ENCODE data around the gene TMOD1. TPM values are rescaled to one million over a fixed set of nuclear protein-coding genes. Genes with fewer than 3 reads are reported as not detected.
A peak's percentile ranks its signal among the peaks of the same experiment; 100 is the strongest.

Gene TMOD1
- total and polyA plus RNA-seq, 10 of the 15 experiments (the other 5 are each of a cell fraction or from before 2014, with no cell fraction given), result 4.0 to 44.1 (median 15.4) TPM

DNA sequence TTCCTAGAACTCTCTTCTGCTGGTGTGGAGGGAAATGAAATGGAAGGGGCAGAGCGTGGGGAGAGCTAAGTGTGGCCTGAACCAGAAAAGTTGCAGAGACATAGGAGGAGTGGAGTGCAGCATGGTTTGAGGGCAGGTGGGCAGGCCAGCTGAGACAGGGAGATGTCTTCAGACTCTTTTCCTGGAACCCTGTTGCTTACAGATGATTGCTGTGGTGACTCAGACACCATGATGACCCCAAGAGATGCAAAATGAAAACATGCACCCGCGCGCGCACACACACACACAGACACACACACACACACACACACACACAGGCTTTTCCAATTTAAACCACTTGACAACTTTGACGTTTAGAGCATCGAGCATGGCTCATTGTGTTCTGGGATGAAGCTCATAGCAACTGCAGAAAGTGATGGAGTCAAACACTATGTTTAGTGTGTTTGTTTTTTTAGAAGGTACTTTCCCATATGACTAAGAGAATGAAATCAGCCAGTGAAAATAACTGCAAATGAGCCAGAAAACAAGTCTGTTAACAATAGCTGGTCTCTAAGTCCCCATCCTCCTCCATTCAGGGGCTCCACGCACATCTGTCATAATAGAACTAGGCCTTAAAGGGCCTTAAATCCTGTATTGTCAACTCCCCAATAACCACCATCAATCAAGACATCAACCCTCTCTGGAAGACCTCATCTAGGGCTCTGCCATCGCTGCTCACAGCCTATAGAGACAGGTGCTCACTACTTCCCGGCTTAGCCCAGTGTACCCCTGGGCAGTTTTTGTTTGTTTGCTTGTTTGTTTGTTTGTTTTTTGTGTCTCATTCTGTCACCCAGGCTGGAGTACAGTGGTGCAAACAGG, 9.6 kb downstream of the TMOD1 start:
- intact Hi-C loops (cut with micrococcal nuclease; ENCODE audit: unreplicated experiment), result loop anchor here (1.0 kb wide), 2 partner anchors 17 to 48 kb away; no protein-coding TSS in a partner anchor
- no peaks in the 10 kb centered on the region for H3K27me3 ChIP-seq (replicated peaks in 1 of 2; ENCODE audit: control insufficient read depth in 2 of 2, insufficient read depth in 2 of 2, low read length in 1 of 2)
- H3K4me3 ChIP-seq, result peak overlapping the region; percentile 25; the same call in 1 of the 2 replicates
- peak overlapping the region; percentile 69 for H2AFZ ChIP-seq (ENCODE audit: control insufficient read depth, low read depth, low read length)
- ChIA-PET CTCF (interaction anchor here (0.7 to 3.9 kb wide), 13 partner anchors 7 to 1723 kb away, joined by 3 to 41 read pairs (median 4); partner anchors contain the start of gene TMOD1), POLR2A (interaction anchor here (0.6 to 2.9 kb wide), 11 partner anchors 8 to 97 kb away, joined by 3 to 30 read pairs (median 5); partner anchors contain the start of gene TMOD1), RAD21 (ENCODE audit: unreplicated experiment) (interaction anchor here (0.7 to 3.6 kb wide), 15 partner anchors 9 to 653 kb away, joined by 3 to 75 read pairs (median 10); partner anchors contain the start of genes NCBP1, TDRD7, TMOD1 and TSTD2), SMC1A (ENCODE audit: uncharacterized antibody, unreplicated experiment) (interaction anchor here (0.6 to 5.2 kb wide), 19 partner anchors 9 to 1040 kb away, joined by 3 to 49 read pairs (median 5); partner anchors contain the start of genes TDRD7 and TMOD1)
- H3K4me2 ChIP-seq (ENCODE audit: control insufficient read depth, insufficient read depth), result peak overlapping the region; percentile 76
- peaks cover 3% of the 10 kb centered on the region for H3K9me3 ChIP-seq (replicated peaks; ENCODE audit: control insufficient read depth, insufficient read depth, low read length)
- ATAC-seq (peak; percentile 91), FAIRE-seq (peak; percentile 38), DNase-seq (ENCODE audit: low read depth, low spot score) (peak; percentile 84)
- H4K20me1 ChIP-seq (ENCODE audit: control insufficient read depth, insufficient read depth), result no peaks in the 10 kb centered on the region
- H3K4me1 ChIP-seq (ENCODE audit: control insufficient read depth, insufficient read depth, low read length), result peaks cover 45% of the 10 kb centered on the region
- peaks cover 54% of the 10 kb centered on the region for H3K79me2 ChIP-seq (ENCODE audit: control insufficient read depth, insufficient read depth, low read length)
- no peaks in the 10 kb centered on the region; a peak in 1 of 4 replicates for H3K36me3 ChIP-seq (ENCODE audit: control insufficient read depth in 2 of 2, insufficient read depth in 2 of 2, low read length in 1 of 2)
- BruUV-seq (replicated peaks), result no TSS peak
- H3K27ac ChIP-seq (ENCODE audit: control insufficient read depth, insufficient read depth), result peak overlapping the region; percentile 87
- H3K9ac ChIP-seq (ENCODE audit: control insufficient read depth, insufficient read depth, low read length), result peak overlapping the region; percentile 41
- in situ Hi-C loops (cut with MboI), result no loop called here
- WGBS (ENCODE audit: insufficient coverage, insufficient replicate concordance, low lambda C conversion rate, missing lambda C conversion rate), result 3% methylated on average over 10 of the region's 10 CpGs
- no peak for TF ChIP-seq TCF7 (IDR thresholded peaks at IDR 0.05; ENCODE audit: borderline replicate concordance)
- TF ChIP-seq RELA (IDR thresholded peaks at IDR 0.05; ENCODE audit: borderline replicate concordance, partially characterized antibody), result peak; percentile 87
- peak; percentile 47 for TF ChIP-seq POLR2AphosphoS5 (IDR thresholded peaks at IDR 0.05; ENCODE audit: low read length)
- TF ChIP-seq, protein P1, sequence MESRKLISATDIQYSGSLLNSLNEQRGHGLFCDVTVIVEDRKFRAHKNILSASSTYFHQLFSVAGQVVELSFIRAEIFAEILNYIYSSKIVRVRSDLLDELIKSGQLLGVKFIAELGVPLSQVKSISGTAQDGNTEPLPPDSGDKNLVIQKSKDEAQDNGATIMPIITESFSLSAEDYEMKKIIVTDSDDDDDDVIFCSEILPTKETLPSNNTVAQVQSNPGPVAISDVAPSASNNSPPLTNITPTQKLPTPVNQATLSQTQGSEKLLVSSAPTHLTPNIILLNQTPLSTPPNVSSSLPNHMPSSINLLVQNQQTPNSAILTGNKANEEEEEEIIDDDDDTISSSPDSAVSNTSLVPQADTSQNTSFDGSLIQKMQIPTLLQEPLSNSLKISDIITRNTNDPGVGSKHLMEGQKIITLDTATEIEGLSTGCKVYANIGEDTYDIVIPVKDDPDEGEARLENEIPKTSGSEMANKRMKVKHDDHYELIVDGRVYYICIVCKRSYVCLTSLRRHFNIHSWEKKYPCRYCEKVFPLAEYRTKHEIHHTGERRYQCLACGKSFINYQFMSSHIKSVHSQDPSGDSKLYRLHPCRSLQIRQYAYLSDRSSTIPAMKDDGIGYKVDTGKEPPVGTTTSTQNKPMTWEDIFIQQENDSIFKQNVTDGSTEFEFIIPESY (IDR thresholded peaks at IDR 0.05), result no peak
- TF ChIP-seq, protein P2, sequence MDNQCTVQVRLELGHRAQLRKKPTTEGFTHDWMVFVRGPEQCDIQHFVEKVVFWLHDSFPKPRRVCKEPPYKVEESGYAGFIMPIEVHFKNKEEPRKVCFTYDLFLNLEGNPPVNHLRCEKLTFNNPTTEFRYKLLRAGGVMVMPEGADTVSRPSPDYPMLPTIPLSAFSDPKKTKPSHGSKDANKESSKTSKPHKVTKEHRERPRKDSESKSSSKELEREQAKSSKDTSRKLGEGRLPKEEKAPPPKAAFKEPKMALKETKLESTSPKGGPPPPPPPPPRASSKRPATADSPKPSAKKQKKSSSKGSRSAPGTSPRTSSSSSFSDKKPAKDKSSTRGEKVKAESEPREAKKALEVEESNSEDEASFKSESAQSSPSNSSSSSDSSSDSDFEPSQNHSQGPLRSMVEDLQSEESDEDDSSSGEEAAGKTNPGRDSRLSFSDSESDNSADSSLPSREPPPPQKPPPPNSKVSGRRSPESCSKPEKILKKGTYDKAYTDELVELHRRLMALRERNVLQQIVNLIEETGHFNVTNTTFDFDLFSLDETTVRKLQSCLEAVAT (IDR thresholded peaks at IDR 0.05), result peak; percentile 48
- no peak for TF ChIP-seq CHD1 (IDR thresholded peaks at IDR 0.05; ENCODE audit: low read depth, low read length)
- TF ChIP-seq, protein P3, sequence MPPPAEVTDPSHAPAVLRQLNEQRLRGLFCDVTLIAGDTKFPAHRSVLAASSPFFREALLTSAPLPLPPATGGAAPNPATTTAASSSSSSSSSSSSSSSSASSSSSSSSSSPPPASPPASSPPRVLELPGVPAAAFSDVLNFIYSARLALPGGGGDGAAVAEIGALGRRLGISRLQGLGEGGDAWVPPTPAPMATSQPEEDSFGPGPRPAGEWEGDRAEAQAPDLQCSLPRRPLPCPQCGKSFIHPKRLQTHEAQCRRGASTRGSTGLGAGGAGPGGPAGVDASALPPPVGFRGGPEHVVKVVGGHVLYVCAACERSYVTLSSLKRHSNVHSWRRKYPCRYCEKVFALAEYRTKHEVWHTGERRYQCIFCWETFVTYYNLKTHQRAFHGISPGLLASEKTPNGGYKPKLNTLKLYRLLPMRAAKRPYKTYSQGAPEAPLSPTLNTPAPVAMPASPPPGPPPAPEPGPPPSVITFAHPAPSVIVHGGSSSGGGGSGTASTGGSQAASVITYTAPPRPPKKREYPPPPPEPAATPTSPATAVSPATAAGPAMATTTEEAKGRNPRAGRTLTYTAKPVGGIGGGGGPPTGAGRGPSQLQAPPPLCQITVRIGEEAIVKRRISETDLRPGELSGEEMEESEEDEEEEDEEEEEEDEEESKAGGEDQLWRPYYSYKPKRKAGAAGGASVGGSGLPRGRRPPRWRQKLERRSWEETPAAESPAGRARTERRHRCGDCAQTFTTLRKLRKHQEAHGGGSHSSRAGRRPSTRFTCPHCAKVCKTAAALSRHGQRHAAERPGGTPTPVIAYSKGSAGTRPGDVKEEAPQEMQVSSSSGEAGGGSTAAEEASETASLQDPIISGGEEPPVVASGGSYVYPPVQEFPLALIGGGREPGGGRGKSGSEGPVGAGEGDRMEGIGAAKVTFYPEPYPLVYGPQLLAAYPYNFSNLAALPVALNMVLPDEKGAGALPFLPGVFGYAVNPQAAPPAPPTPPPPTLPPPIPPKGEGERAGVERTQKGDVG (CRISPR knock-in tag; IDR thresholded peaks at IDR 0.05), result no peak
- TF ChIP-seq, protein P4, sequence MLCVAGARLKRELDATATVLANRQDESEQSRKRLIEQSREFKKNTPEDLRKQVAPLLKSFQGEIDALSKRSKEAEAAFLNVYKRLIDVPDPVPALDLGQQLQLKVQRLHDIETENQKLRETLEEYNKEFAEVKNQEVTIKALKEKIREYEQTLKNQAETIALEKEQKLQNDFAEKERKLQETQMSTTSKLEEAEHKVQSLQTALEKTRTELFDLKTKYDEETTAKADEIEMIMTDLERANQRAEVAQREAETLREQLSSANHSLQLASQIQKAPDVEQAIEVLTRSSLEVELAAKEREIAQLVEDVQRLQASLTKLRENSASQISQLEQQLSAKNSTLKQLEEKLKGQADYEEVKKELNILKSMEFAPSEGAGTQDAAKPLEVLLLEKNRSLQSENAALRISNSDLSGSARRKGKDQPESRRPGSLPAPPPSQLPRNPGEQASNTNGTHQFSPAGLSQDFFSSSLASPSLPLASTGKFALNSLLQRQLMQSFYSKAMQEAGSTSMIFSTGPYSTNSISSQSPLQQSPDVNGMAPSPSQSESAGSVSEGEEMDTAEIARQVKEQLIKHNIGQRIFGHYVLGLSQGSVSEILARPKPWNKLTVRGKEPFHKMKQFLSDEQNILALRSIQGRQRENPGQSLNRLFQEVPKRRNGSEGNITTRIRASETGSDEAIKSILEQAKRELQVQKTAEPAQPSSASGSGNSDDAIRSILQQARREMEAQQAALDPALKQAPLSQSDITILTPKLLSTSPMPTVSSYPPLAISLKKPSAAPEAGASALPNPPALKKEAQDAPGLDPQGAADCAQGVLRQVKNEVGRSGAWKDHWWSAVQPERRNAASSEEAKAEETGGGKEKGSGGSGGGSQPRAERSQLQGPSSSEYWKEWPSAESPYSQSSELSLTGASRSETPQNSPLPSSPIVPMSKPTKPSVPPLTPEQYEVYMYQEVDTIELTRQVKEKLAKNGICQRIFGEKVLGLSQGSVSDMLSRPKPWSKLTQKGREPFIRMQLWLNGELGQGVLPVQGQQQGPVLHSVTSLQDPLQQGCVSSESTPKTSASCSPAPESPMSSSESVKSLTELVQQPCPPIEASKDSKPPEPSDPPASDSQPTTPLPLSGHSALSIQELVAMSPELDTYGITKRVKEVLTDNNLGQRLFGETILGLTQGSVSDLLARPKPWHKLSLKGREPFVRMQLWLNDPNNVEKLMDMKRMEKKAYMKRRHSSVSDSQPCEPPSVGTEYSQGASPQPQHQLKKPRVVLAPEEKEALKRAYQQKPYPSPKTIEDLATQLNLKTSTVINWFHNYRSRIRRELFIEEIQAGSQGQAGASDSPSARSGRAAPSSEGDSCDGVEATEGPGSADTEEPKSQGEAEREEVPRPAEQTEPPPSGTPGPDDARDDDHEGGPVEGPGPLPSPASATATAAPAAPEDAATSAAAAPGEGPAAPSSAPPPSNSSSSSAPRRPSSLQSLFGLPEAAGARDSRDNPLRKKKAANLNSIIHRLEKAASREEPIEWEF (IDR thresholded peaks at IDR 0.05; ENCODE audit: insufficient replicate concordance, low read depth, low read length), result no peak
